Activated T-helper 2 cell treated with anti-CD3 and anti-CD28 coated beads, Interferon-gamma antibody, Interleukin-2, Interleukin-4, amounts not matched to agents 10 μg/mL and 5 μg/mL and 100 μg/mL, durations not matched to agents 14 hours and 24 hours and 36 hours (primary cell): Measurements from ENCODE around the gene PMAIP1. TPM values are rescaled to one million over a fixed set of nuclear protein-coding genes. Genes with fewer than 3 reads are reported as not detected.
A peak's percentile ranks its signal among the peaks of the same experiment; 100 is the strongest.
"Not testable (repeated sequence)": the region's sequence is repeated elsewhere in the genome, so short reads cannot be mapped to it uniquely, and the experiment has no call there.

Experiments used
- DNase-seq: peaks from one replicate; pipeline ENCODE4 v3.0.0; 2021; ENCODE audit warnings: low spot score
- H3K27ac Mint-ChIP-seq: one replicate; pipeline ENCODE4 v1.8.0; 2021; ENCODE audit warnings: mixed read lengths
- H3K27me3 Mint-ChIP-seq: one replicate; pipeline ENCODE4 v1.8.0; 2021; ENCODE audit warnings: low read depth, mixed read lengths
- H3K36me3 Mint-ChIP-seq: one replicate; pipeline ENCODE4 v1.8.0; 2021; ENCODE audit warnings: low read depth, mixed read lengths
- H3K4me1 Mint-ChIP-seq: one replicate; pipeline ENCODE4 v1.8.0; 2021; ENCODE audit warnings: low read depth, mixed read lengths
- H3K4me3 Mint-ChIP-seq: one replicate; pipeline ENCODE4 v1.8.0; 2021; ENCODE audit warnings: low read depth, mild to moderate bottlenecking, moderate library complexity, mixed read lengths
- H3K9me3 Mint-ChIP-seq: one replicate; pipeline ENCODE4 v1.8.0; 2021; ENCODE audit warnings: mixed read lengths
- intact Hi-C: fragments of 100-400 bp; cut with micrococcal nuclease; formaldehyde crosslinking; loops from one replicate; pipeline ENCODE4 v1.15.1; 2023
- total RNA-seq: library from RNA; stranded (reverse); gene quantifications from 2 replicates; pipeline ENCODE4 v1.2.3, GENCODE V29; 2022

Gene PMAIP1
- 41.8 and 42.0 TPM in 2 replicates for total RNA-seq

DNA sequence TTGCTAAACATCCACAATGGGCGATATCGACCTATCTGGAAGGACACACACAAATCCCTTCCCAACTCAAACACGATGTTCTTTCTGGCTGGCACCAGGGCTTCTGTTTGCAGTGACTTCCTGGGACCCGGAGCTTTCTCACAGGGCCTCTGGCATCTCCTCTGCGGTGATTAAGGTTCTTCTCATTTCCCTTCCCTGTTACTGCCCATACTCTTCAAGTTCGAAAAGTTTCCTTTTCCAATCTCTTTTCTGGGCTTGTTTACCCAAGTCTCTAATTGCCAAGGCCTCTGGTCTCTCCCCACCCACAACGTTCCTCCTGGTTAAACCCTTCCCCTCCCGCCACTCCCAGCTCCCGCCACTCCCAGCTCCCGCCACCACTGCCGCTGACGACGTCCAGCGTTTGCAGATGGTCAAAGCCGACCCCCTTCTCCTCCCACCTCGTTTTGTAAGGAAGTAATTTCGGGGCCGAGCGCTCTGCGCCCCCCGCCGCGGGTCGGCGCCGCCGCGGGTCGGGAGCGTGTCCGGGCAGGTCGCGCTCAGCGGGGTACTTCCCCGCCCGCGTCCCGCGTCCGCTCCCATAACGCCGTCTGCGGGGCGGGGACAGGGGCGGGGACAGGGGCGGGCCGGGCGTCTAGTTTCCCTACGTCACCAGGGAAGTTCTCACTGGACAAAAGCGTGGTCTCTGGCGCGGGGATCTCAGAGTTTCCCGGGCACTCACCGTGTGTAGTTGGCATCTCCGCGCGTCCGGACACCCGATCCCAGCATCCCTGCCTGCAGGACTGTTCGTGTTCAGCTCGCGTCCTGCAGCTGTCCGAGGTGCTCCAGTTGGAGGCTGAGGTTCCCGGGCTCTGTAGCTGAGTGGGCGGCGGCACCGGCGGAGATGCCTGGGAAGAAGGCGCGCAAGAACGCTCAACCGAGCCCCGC lies at the start of gene PMAIP1:
PMAIP1 (plus strand) TSS at position 699 of the 924 bp plus-strand sequence; CDS start at position 881, 182 bp downstream.
- Mint-ChIP-seq H3K4me3 (peak within 1 kb of the TSS; percentile 96), H3K27ac (peak within 1 kb of the TSS; percentile 96), H3K9me3 (no peaks in the 10 kb centered on the region), H3K36me3 (peaks cover 43% of the 10 kb centered on the region), H3K27me3 (no peaks in the 10 kb centered on the region), H3K4me1 (peaks cover 40% of the 10 kb centered on the region)
- peak; percentile 84 for DNase-seq
- intact Hi-C loops, result loop anchor here (1.0 to 10.0 kb wide), 7 partner anchors 13 to 1295 kb away; partner anchors contain the start of gene LMAN1

DNA sequence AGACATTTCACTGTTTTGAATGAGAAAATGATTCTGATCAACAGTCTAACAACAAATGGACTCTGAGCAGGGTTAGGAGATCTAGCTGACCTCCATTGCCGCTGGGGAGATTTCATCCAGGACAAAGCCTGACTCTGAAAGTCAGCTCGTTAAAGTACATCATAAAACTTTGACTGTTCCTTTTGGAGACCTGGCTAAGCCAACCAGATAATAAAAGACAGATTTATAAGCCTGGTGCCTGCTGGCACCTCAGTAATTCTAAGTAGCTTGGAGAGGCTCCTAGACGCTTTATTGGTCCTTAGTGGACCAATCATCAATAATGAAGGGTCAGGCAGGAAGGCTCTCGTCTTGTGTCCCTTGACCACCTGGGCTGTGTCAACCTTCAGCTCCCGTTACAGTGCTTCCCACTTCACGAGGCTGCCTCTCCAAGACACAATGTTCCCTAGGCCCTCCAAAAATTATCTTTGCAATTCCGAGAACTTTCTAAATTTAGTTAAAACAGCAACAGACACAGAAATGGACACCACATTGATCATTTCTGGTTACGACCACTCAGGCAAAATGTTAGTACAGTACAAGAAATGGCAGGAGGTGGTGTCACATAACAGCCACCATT lies 47.9 kb upstream of the PMAIP1 start:
- intact Hi-C loops, result no loop called here
- DNase-seq, result no peak
- H3K27ac Mint-ChIP-seq, result no peak overlapping the region
- no peaks in the 10 kb centered on the region for H3K36me3 Mint-ChIP-seq
- no peaks in the 10 kb centered on the region for H3K9me3 Mint-ChIP-seq
- H3K4me3 Mint-ChIP-seq, result no peak overlapping the region
- H3K4me1 Mint-ChIP-seq, result peaks cover 17% of the 10 kb centered on the region
- peaks cover 1% of the 10 kb centered on the region for H3K27me3 Mint-ChIP-seq

DNA sequence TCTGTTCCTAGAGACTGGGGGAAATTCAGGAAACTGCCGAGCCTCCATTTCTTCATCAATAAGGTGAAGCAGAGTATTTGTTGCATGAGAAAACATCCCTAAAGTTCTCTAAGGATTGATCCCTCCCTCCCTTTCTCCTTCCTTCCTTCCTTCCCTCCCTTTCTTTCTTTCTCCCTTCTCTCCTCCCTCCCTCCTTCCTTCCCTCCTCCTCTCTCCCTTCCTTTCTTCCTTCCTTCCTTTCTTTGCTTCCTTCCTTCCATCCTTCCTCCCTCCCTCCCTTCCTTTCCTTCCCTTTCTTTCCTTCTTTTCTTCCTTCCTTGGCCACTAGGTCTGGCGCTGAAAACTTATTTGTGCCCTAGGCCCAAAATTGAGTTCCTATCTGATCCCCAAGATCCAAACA lies 47.2 kb upstream of the PMAIP1 start:
- H3K36me3 Mint-ChIP-seq, result no peaks in the 10 kb centered on the region
- DNase-seq, result no peak
- H3K27ac Mint-ChIP-seq, result no peak overlapping the region
- H3K4me1 Mint-ChIP-seq, result peaks cover 11% of the 10 kb centered on the region
- H3K27me3 Mint-ChIP-seq, result peaks cover 1% of the 10 kb centered on the region
- H3K9me3 Mint-ChIP-seq, result no peaks in the 10 kb centered on the region
- intact Hi-C loops, result no loop called here
- H3K4me3 Mint-ChIP-seq, result no peak overlapping the region

DNA sequence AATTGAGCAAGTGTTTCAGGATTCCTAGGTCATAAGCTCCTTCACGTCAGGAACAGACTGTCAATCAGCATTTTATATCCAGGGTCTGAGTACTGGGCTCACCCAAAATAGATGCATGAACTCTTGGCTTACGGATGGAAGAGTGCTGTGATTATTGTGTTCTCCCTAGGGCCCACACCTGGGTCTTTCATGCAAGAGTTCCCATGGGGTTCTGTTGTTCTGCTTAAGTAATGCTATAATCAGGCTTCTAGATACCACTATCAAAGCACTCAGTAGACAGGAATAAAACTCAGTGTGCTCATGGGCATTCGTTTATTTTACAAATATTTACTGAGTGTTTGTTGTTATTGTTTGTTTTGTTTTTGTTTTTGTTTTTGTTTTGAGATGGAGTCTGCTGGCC lies 46.4 kb upstream of the PMAIP1 start:
- no peak for DNase-seq
- H3K27me3 Mint-ChIP-seq, result peaks cover 1% of the 10 kb centered on the region
- no peak overlapping the region for H3K4me3 Mint-ChIP-seq
- intact Hi-C loops, result no loop called here
- no peaks in the 10 kb centered on the region for H3K36me3 Mint-ChIP-seq
- H3K27ac Mint-ChIP-seq, result no peak overlapping the region
- H3K9me3 Mint-ChIP-seq, result no peaks in the 10 kb centered on the region
- peaks cover 4% of the 10 kb centered on the region for H3K4me1 Mint-ChIP-seq

DNA sequence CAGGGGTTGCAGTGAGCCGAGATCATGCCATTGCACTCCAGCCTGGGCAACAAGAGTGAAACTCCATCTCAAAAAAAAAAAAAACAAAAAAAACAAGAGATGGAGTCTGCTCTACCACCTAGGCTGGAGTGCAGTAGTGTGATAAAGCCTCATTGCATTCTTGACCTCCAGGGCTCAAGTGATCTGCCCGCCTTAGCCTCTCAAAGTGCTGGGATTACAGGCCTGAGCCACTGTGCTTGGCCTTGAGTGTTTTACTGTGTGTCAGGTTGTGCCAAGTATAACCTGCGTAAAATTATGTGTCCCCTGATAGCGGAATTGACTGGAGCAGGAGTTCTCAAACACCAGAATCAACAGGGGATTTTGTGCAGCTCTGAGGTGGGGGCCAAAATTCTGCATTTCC lies 45.8 kb upstream of the PMAIP1 start:
- H3K9me3 Mint-ChIP-seq, H3K27me3 Mint-ChIP-seq, H3K36me3 Mint-ChIP-seq, H3K27ac Mint-ChIP-seq, DNase-seq, intact Hi-C loops, H3K4me1 Mint-ChIP-seq, H3K4me3 Mint-ChIP-seq: not testable (repeated sequence)

DNA sequence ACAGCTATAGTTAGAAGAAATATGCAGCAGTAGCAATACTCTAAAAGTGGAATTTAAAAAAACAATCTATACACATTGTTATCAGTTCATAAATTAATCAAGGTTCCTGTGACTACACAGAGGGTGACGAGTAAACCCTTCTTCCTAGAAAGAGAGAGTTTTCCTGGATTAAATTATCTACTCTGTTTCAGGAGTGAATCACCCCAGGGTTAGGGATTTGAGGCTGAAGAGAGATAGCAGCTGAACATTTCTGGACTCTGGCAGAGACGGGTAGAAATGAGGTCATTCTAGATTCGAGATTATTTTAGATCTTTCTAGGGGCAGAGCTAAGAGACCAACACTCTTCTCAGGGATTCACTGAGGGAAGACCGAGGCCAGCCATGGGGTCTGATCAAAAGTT lies 38.8 kb upstream of the PMAIP1 start:
- Mint-ChIP-seq H3K4me1 (no peaks in the 10 kb centered on the region), H3K27me3 (no peaks in the 10 kb centered on the region), H3K27ac (no peak overlapping the region), H3K36me3 (no peaks in the 10 kb centered on the region), H3K9me3 (no peaks in the 10 kb centered on the region), H3K4me3 (no peak overlapping the region)
- DNase-seq, result no peak
- intact Hi-C loops, result no loop called here

DNA sequence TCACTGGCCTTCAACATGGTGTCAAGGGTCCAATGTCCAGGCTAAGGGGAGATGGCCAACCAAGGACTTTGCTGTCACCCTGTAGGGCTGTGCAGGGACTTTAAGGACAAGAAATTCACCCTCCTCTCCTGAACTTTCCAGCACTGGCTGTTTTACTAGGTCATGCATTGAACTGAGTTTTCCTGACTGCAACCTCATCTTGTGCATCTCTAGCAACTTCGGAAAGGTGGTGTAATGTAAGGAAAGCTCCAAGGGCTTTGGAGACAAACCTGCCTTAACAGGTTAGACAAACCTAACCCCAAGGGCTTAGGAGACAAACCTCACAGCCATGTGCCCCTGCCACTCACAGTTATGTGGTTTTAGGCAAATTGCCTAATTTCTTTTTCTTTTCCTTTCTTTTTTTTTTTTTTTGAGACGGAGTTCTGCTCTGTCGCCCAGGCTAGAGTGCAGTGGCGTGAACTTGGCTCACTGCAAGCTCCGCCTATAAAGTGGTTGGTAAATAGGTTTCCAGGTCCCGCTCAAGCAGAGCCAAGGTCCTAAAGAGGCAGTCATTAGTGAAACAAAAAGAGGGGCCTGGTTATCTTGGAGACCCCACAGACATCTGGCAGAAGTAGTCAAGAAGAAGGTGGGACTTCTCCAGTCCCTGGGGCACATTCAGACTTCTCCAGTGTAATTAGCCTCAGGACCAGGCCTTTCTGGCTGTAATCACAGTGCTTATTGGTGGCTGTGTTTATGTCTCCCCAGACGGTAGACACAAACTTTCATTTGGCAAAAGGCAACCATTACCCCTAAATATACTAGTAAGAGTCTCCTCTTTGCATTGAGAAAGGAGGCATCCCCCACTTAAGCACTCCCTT lies 37.6 kb upstream of the PMAIP1 start:
- Mint-ChIP-seq H3K9me3 (no peaks in the 10 kb centered on the region), H3K4me3 (no peak overlapping the region), H3K27ac (no peak overlapping the region), H3K4me1 (no peaks in the 10 kb centered on the region), H3K27me3 (no peaks in the 10 kb centered on the region), H3K36me3 (no peaks in the 10 kb centered on the region)
- no peak for DNase-seq
- intact Hi-C loops, result no loop called here

DNA sequence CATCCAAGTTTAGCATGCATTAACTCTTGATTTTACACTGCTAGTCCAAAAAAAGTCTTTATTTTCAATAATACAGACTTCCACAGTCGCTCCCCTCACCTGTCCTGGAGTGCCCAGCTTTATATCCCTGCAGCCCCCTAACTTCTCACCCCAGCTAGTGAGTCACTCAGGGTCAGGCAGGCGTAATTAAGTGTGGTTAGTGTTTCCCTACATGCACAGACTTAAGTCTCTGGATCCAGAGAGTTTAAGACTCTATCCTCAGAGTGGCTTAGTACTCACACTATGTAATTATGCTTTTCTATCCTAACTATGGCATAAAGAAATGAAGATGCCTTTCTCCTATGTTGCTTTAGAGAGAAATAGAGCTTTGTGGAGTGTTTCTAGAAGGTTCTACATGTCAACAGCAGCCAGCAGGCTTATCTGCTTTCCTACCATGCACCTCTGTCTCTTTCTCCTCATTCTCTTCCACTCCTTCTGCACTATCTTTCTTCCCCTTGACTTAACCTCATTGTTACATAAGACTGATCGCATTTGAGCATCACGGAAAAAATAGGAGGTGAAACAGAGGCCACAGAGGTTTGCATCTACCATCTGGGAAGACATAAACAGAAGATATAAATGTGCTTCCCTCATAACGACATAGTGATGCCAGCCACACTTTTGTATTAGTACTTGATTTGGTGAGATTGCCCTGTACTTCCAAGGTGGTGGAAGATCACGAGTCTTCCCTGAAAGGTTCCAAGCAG lies 34.4 kb upstream of the PMAIP1 start:
- Mint-ChIP-seq H3K27ac (no peak overlapping the region), H3K4me3 (no peak overlapping the region), H3K4me1 (no peaks in the 10 kb centered on the region), H3K9me3 (no peaks in the 10 kb centered on the region), H3K27me3 (no peaks in the 10 kb centered on the region), H3K36me3 (no peaks in the 10 kb centered on the region)
- intact Hi-C loops, result no loop called here
- no peak for DNase-seq

DNA sequence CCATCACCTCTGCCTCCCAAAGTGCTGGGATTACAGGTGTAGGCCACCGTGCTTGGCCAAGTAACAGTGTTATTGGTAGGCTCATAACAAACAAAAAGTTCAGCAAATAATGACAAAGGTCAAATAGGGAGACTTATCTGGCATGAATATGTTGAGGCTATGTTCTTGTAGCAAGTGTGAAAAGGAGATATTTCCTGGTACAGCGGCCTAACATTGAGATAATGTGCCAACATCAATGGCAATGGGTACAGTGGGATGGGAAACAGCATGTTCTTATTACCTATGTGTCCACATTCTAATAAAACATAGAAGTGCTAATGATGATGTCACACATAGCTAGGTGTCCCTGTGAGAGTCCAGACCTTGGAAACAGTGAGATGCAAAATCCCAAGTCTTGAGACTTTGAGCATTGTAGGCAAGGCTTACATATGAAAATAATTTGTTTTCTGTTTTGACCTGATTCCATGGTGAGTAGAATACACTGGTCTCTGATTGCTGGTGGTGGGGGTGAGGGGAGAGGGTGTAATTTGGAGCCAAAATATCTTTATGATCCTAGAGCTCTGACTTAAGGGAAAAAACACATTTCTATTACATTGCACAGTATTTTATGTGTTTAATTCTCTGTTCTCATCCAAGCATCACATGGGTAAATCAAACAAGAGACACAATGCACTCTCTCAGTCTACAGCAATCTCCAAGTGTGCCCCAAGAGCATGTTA lies 33.1 kb upstream of the PMAIP1 start:
- Mint-ChIP-seq H3K9me3 (no peaks in the 10 kb centered on the region), H3K4me3 (no peak overlapping the region), H3K27ac (no peak overlapping the region), H3K36me3 (no peaks in the 10 kb centered on the region), H3K4me1 (peaks cover 4% of the 10 kb centered on the region), H3K27me3 (no peaks in the 10 kb centered on the region)
- no peak for DNase-seq
- intact Hi-C loops, result no loop called here

DNA sequence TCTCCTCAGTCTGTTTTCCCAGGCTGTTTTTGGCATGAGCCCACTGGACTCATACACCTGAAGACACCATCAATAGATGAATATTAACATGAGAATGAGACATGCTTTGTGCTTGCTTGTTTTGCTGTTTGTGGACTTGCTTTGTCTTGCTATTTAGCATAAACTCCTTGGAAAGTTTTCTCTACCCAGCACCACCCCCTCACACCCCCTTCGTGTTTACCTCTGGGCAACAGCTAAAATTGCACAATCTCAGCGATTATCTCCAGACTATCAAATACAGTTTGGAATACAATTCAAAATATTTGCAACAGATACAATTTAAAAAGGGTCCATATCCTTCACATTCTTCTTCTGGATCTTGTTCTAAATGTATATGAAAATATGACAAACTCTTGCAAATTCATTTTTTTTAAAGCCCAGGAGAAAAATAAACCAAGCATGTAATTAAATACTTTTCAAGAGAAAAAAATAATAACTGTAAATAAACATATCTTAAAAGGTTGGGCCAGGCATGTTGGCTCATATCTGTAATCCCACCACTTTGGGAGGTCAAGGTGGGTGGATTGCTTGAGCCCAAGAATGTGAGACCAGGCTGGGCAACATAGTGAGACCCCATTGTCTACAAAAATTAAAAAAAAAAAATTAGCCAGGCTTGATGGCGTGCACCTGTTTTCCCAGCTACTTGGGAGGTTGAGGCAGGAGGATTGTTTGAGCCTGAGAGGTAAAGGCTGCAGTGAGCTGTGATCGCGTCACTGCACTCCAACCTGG lies 32.3 kb upstream of the PMAIP1 start:
- intact Hi-C loops, result no loop called here
- no peak overlapping the region for H3K4me3 Mint-ChIP-seq
- DNase-seq, result no peak
- H3K36me3 Mint-ChIP-seq, result no peaks in the 10 kb centered on the region
- H3K27ac Mint-ChIP-seq, result no peak overlapping the region
- no peaks in the 10 kb centered on the region for H3K27me3 Mint-ChIP-seq
- H3K9me3 Mint-ChIP-seq, result no peaks in the 10 kb centered on the region
- H3K4me1 Mint-ChIP-seq, result peaks cover 6% of the 10 kb centered on the region

DNA sequence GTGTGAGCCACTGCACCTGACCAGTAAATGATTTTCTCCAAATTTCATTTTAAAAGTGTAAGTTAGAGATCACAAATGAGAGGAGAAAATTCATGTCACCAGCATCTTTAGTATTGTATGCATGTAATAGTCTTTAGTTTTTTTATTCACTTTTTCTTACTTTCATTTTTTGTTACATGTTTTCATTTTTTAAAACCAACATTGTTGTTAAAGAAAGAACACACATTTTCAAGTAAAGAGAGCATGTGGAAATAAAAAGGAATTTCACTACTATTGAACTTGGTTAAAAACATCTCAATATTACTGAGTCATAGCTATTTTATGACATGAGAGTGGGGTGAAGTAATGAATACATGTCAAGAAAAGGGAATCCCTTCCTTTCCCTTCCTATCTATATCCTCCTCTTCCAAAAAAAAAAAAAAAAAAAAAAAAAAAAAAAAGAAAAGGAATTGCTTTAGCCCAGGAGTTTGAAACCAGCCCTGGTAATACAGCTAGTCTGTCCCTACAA lies 29.1 kb upstream of the PMAIP1 start:
- H3K9me3 Mint-ChIP-seq, result no peaks in the 10 kb centered on the region
- no peak overlapping the region for H3K27ac Mint-ChIP-seq
- H3K27me3 Mint-ChIP-seq, result no peaks in the 10 kb centered on the region
- intact Hi-C loops, result loop anchor here (5.0 kb wide), 1 partner anchor 33 kb away; no protein-coding TSS in a partner anchor
- H3K4me3 Mint-ChIP-seq, result no peak overlapping the region
- DNase-seq, result no peak
- H3K36me3 Mint-ChIP-seq, result no peaks in the 10 kb centered on the region
- H3K4me1 Mint-ChIP-seq, result peaks cover 18% of the 10 kb centered on the region
